ENCODE data around the gene ARHGAP15.
"Not testable (repeated sequence)": the region's sequence is repeated elsewhere in the genome, so short reads cannot be mapped to it uniquely, and the experiment has no call there.

ARHGAP15 gene

GRCh38 chr2:143533846-143534245 is 404.6 kb downstream of the ARHGAP15 start:
- no peak overlapping the region for H2BK120ac ChIP-seq (ENCODE audit: low read depth, low read length)
- no peak overlapping the region for H4K8ac ChIP-seq (ENCODE audit: low read depth, low read length)
- no peak overlapping the region for H3K9ac ChIP-seq (ENCODE audit: low read depth, low read length, poor library complexity)
- H2AK5ac ChIP-seq (ENCODE audit: low read depth, low read length) = no peak overlapping the region
- no CpG with 5 or more reads among the region's 4 CpGs for WGBS, 2 donors (ENCODE audit: extremely low coverage in 2 of 2, insufficient read length in 2 of 2, insufficient replicate concordance in 1 of 2)
- no peak overlapping the region for H3K14ac ChIP-seq (ENCODE audit: low read length)
- H3K4me3 ChIP-seq (ENCODE audit: low read length in 2 of 2) = no peak overlapping the region
- H3K4me1 ChIP-seq (ENCODE audit: control insufficient read depth in 2 of 2, insufficient read depth in 1 of 2, low read depth in 1 of 2, low read length in 2 of 2) = peaks cover 0 to 9% of the 10 kb centered on the region in 2 donors
- H3K36me3 ChIP-seq (replicated peaks in 1 of 2; ENCODE audit: control insufficient read depth in 2 of 2, insufficient read depth in 2 of 2, low read length in 2 of 2) = no peaks in the 10 kb centered on the region
- H3K23ac ChIP-seq (ENCODE audit: low read depth, low read length, poor library complexity) = no peak overlapping the region
- H3K27me3 ChIP-seq (ENCODE audit: control insufficient read depth in 3 of 3, insufficient read depth in 3 of 3, low read depth in 1 of 3, low read length in 3 of 3) = no peaks in the 10 kb centered on the region
- no peak for DNase-seq (ENCODE audit: low spot score)
- H3K18ac ChIP-seq (ENCODE audit: low read length) = no peak overlapping the region
- no peak overlapping the region for H3K4ac ChIP-seq (ENCODE audit: low read length)
- no peak overlapping the region for H3K27ac ChIP-seq (replicated peaks; ENCODE audit: low read length)
- no peaks in the 10 kb centered on the region for H3K9me3 ChIP-seq (replicated peaks in 1 of 2; ENCODE audit: control insufficient read depth in 2 of 2, insufficient read depth in 1 of 2, low read depth in 1 of 2, low read length in 2 of 2)
- H2BK15ac ChIP-seq (ENCODE audit: low read length) = no peak overlapping the region
- H4K91ac ChIP-seq (ENCODE audit: low read depth, low read length, poor library complexity) = no peak overlapping the region
- H2AFZ ChIP-seq (ENCODE audit: low read length) = no peak overlapping the region
- H3K4me2 ChIP-seq (ENCODE audit: insufficient read depth, low read length, poor library complexity, severe bottlenecking) = no peak overlapping the region
- H2BK12ac ChIP-seq (ENCODE audit: low read length) = no peak overlapping the region
- no peaks in the 10 kb centered on the region for H3K79me1 ChIP-seq (ENCODE audit: low read depth, low read length)
- no peak overlapping the region for H2BK5ac ChIP-seq (ENCODE audit: low read length)

GRCh38 chr2:143535802-143536201 is 406.6 kb downstream of the ARHGAP15 start:
- H3K36me3 ChIP-seq (replicated peaks in 1 of 2; ENCODE audit: control insufficient read depth in 2 of 2, insufficient read depth in 2 of 2, low read length in 2 of 2) = no peaks in the 10 kb centered on the region
- H3K9me3 ChIP-seq (replicated peaks in 1 of 2; ENCODE audit: control insufficient read depth in 2 of 2, insufficient read depth in 1 of 2, low read depth in 1 of 2, low read length in 2 of 2) = no peaks in the 10 kb centered on the region
- H3K9ac ChIP-seq (ENCODE audit: low read depth, low read length, poor library complexity) = no peak overlapping the region
- no peak for DNase-seq (ENCODE audit: low spot score)
- no peak overlapping the region for H2BK12ac ChIP-seq (ENCODE audit: low read length)
- H4K8ac ChIP-seq (ENCODE audit: low read depth, low read length) = no peak overlapping the region
- WGBS, 2 donors (ENCODE audit: extremely low coverage in 2 of 2, insufficient read length in 2 of 2, insufficient replicate concordance in 1 of 2) = no CpG with 5 or more reads among the region's 2 CpGs
- no peak overlapping the region for H4K91ac ChIP-seq (ENCODE audit: low read depth, low read length, poor library complexity)
- peaks cover 0 to 8% of the 10 kb centered on the region in 2 donors for H3K4me1 ChIP-seq (ENCODE audit: control insufficient read depth in 2 of 2, insufficient read depth in 1 of 2, low read depth in 1 of 2, low read length in 2 of 2)
- H3K79me1 ChIP-seq (ENCODE audit: low read depth, low read length) = no peaks in the 10 kb centered on the region
- no peak overlapping the region for H2AK5ac ChIP-seq (ENCODE audit: low read depth, low read length)
- H3K4ac ChIP-seq (ENCODE audit: low read length) = no peak overlapping the region
- H3K18ac ChIP-seq (ENCODE audit: low read length) = no peak overlapping the region
- H3K27me3 ChIP-seq (ENCODE audit: control insufficient read depth in 3 of 3, insufficient read depth in 3 of 3, low read depth in 1 of 3, low read length in 3 of 3) = no peaks in the 10 kb centered on the region
- no peak overlapping the region for H3K4me2 ChIP-seq (ENCODE audit: insufficient read depth, low read length, poor library complexity, severe bottlenecking)
- H2BK120ac ChIP-seq (ENCODE audit: low read depth, low read length) = no peak overlapping the region
- no peak overlapping the region for H3K4me3 ChIP-seq (ENCODE audit: low read length in 2 of 2)
- no peak overlapping the region for H2BK15ac ChIP-seq (ENCODE audit: low read length)
- no peak overlapping the region for H3K14ac ChIP-seq (ENCODE audit: low read length)
- no peak overlapping the region for H2AFZ ChIP-seq (ENCODE audit: low read length)
- H3K23ac ChIP-seq (ENCODE audit: low read depth, low read length, poor library complexity) = no peak overlapping the region
- no peak overlapping the region for H2BK5ac ChIP-seq (ENCODE audit: low read length)
- no peak overlapping the region for H3K27ac ChIP-seq (replicated peaks; ENCODE audit: low read length)

- not testable (repeated sequence) for H3K4me2 ChIP-seq (ENCODE audit: insufficient read depth, low read length, poor library complexity, severe bottlenecking); H2BK120ac ChIP-seq (ENCODE audit: low read depth, low read length); H3K27ac ChIP-seq (replicated peaks; ENCODE audit: low read length); H3K79me1 ChIP-seq (ENCODE audit: low read depth, low read length); H3K4me1 ChIP-seq (ENCODE audit: control insufficient read depth in 2 of 2, insufficient read depth in 1 of 2, low read depth in 1 of 2, low read length in 2 of 2); H4K91ac ChIP-seq (ENCODE audit: low read depth, low read length, poor library complexity); H3K9ac ChIP-seq (ENCODE audit: low read depth, low read length, poor library complexity); H2BK12ac ChIP-seq (ENCODE audit: low read length); H2BK15ac ChIP-seq (ENCODE audit: low read length); H2BK5ac ChIP-seq (ENCODE audit: low read length); H3K4me3 ChIP-seq (ENCODE audit: low read length in 2 of 2); H2AFZ ChIP-seq (ENCODE audit: low read length); H2AK5ac ChIP-seq (ENCODE audit: low read depth, low read length); H3K27me3 ChIP-seq (ENCODE audit: control insufficient read depth in 3 of 3, insufficient read depth in 3 of 3, low read depth in 1 of 3, low read length in 3 of 3); H3K14ac ChIP-seq (ENCODE audit: low read length); H3K9me3 ChIP-seq (replicated peaks in 1 of 2; ENCODE audit: control insufficient read depth in 2 of 2, insufficient read depth in 1 of 2, low read depth in 1 of 2, low read length in 2 of 2); DNase-seq (ENCODE audit: low spot score); H3K18ac ChIP-seq (ENCODE audit: low read length); H3K4ac ChIP-seq (ENCODE audit: low read length); H3K23ac ChIP-seq (ENCODE audit: low read depth, low read length, poor library complexity); H3K36me3 ChIP-seq (replicated peaks in 1 of 2; ENCODE audit: control insufficient read depth in 2 of 2, insufficient read depth in 2 of 2, low read length in 2 of 2)
- no CpG with 5 or more reads among the region's 11 CpGs for WGBS, 2 donors (ENCODE audit: extremely low coverage in 2 of 2, insufficient read length in 2 of 2, insufficient replicate concordance in 1 of 2)
- H4K8ac ChIP-seq (ENCODE audit: low read depth, low read length) = peak overlapping the region; percentile 17
These were observed 412.7 kb downstream of the ARHGAP15 start for GRCh38 chr2:143541899-143542298.

- no peak overlapping the region for H3K4ac ChIP-seq (ENCODE audit: low read length)
- peak overlapping the region; percentile 52 for H2AFZ ChIP-seq (ENCODE audit: low read length)
- H2BK12ac ChIP-seq (ENCODE audit: low read length) = no peak overlapping the region
- no peaks in the 10 kb centered on the region for H3K79me1 ChIP-seq (ENCODE audit: low read depth, low read length)
- H2AK5ac ChIP-seq (ENCODE audit: low read depth, low read length) = no peak overlapping the region
- no peak for DNase-seq (ENCODE audit: low spot score)
- no peak overlapping the region for H3K27ac ChIP-seq (replicated peaks; ENCODE audit: low read length)
- H4K91ac ChIP-seq (ENCODE audit: low read depth, low read length, poor library complexity) = no peak overlapping the region
- no peak overlapping the region for H2BK120ac ChIP-seq (ENCODE audit: low read depth, low read length)
- no peak overlapping the region for H3K4me2 ChIP-seq (ENCODE audit: insufficient read depth, low read length, poor library complexity, severe bottlenecking)
- peaks cover 0 to 3% of the 10 kb centered on the region in 2 donors for H3K9me3 ChIP-seq (replicated peaks in 1 of 2; ENCODE audit: control insufficient read depth in 2 of 2, insufficient read depth in 1 of 2, low read depth in 1 of 2, low read length in 2 of 2)
- no peak overlapping the region for H2BK15ac ChIP-seq (ENCODE audit: low read length)
- WGBS, 2 donors (ENCODE audit: extremely low coverage in 2 of 2, insufficient read length in 2 of 2, insufficient replicate concordance in 1 of 2) = no CpG with 5 or more reads among the region's 7 CpGs
- no peak overlapping the region for H3K9ac ChIP-seq (ENCODE audit: low read depth, low read length, poor library complexity)
- peaks cover 3% of the 10 kb centered on the region in 2 donors for H3K4me1 ChIP-seq (ENCODE audit: control insufficient read depth in 2 of 2, insufficient read depth in 1 of 2, low read depth in 1 of 2, low read length in 2 of 2)
- H4K8ac ChIP-seq (ENCODE audit: low read depth, low read length) = no peak overlapping the region
- no peak overlapping the region for H2BK5ac ChIP-seq (ENCODE audit: low read length)
- no peak overlapping the region for H3K14ac ChIP-seq (ENCODE audit: low read length)
- no peak overlapping the region for H3K23ac ChIP-seq (ENCODE audit: low read depth, low read length, poor library complexity)
- no peaks in the 10 kb centered on the region for H3K36me3 ChIP-seq (replicated peaks in 1 of 2; ENCODE audit: control insufficient read depth in 2 of 2, insufficient read depth in 2 of 2, low read length in 2 of 2)
- no peaks in the 10 kb centered on the region for H3K27me3 ChIP-seq (ENCODE audit: control insufficient read depth in 3 of 3, insufficient read depth in 3 of 3, low read depth in 1 of 3, low read length in 3 of 3)
- H3K18ac ChIP-seq (ENCODE audit: low read length) = no peak overlapping the region
- H3K4me3 ChIP-seq (ENCODE audit: low read length in 2 of 2) = no peak overlapping the region
These were observed 416.1 kb downstream of the ARHGAP15 start for GRCh38 chr2:143545059-143545948.
